Activated naive CD8-positive, alpha-beta T cell treated with anti-CD3 and anti-CD28 coated beads, Interleukin-2, amount 10 ng/mL, durations not matched to agents 7 days and 5 days (primary cell): Measurements from ENCODE around the gene MEF2C. TPM values are rescaled to one million over a fixed set of nuclear protein-coding genes. Genes with fewer than 3 reads are reported as not detected.

ENCODE experiments used
- ATAC-seq: fragments of 150-1000 bp; cut with Tn5 transposase; one replicate; pipeline ENCODE4 v1.10.0; 2021; ENCODE audit warnings: low read depth, moderate library complexity
- POLR2A ChIA-PET: fragments of 350-600 bp; sonication (Branson Sonifier 250); formaldehyde crosslinking; loops from one replicate; lab custom pipeline; 2021; ENCODE audit warnings: antibody characterized with exemption; lab: Charles Lee
- DNase-seq: peaks from one replicate; pipeline ENCODE4 v3.0.0; 2021
- H3K27ac Mint-ChIP-seq: one replicate; pipeline ENCODE4 v1.8.0; 2022; ENCODE audit warnings: mild to moderate bottlenecking, mixed read lengths
- H3K27me3 Mint-ChIP-seq: one replicate; pipeline ENCODE4 v1.8.0; 2022; ENCODE audit warnings: mild to moderate bottlenecking, moderate library complexity, mixed read lengths
- H3K36me3 Mint-ChIP-seq: one replicate; pipeline ENCODE4 v1.8.0; 2021; ENCODE audit warnings: mild to moderate bottlenecking, mixed read lengths
- H3K4me1 Mint-ChIP-seq: one replicate; pipeline ENCODE4 v1.8.0; 2021; ENCODE audit warnings: mixed read lengths
- H3K4me3 Mint-ChIP-seq: one replicate; pipeline ENCODE4 v1.8.0; 2022; ENCODE audit warnings: mild to moderate bottlenecking, moderate library complexity, mixed read lengths
- H3K9me3 Mint-ChIP-seq: one replicate; pipeline ENCODE4 v1.8.0; 2021; ENCODE audit warnings: mixed read lengths
- total RNA-seq, 2 experiments: library from RNA; stranded (reverse); gene quantifications; one replicate each; pipeline ENCODE4 v1.2.3, GENCODE V29; 2021

Gene MEF2C
- total RNA-seq, 2 experiments from 2014 or later, result 0.60 to 0.86 TPM

DNA sequence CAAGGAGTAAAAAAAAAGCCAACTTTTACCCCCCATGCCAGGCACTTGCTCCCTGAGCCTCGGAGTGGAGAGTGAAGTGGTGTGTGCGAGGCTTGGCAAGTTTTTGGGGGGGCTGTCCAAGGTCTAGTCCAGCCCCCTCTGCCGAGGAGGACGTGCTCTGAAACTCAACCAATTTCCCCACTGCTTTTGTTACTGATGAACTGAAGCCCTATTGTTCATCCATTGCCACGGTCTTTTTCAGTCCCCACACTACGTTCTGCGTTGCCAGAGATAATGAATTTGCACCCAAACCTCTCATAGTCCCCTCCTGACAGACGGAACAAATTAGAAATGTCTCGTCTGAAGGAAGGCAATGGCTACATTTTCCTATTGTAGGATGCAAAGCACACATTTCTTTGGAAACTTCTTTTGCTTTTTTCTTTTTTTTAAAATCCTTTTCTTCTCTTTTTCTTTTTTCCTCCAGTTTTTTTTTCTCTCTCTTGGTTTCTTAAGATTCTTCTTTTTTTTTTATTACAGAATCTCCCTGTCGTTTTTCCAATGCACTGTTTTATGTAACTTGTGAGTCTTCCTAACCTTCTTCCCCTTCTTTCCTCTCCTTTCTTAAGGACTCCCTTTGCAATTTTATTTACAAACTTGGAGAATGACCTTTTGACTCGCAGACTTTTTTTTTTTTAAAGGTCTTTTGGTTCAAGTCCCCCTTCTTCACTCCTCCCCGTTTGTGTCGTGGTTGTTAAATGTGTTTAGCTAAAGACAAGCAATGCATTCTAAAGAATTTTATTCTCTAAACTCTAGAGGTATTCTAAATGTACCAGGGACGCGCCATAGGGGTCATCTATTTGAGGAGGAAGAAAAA lies 209.5 kb downstream of the MEF2C start:
- POLR2A ChIA-PET, result no interaction called here
- ATAC-seq, result no peak

DNA sequence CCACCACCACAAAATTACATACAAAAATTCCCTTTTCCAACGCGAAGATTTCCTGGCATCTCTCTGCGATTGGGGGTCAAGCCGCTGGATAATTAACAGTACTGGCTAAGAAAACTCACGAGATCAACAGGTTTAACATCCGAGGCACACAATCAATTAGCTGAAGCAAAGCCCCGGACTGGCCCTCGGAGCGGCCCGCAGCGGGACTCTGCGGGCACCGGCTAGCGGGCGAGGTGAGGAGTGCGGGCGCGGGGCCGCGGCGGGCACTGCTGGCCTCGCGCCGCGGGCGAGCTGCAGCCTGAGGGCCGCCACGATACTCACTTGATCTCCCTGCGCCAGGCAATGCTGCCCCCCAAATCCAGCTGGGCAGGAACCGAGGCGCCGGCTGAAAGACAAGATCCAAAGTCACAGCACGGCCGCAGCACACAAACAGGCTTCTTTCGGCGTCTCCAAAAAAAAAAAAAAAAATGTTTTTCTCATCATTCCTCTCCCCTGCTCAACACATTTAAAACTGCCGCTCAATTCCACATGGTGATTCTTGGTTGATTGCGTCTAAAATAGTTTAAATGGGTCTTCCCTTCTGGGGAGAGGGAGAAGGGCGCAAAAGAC lies 210.2 kb downstream of the MEF2C start:
- peaks cover 2% of the 10 kb centered on the region for H3K9me3 Mint-ChIP-seq

More for the DNA sequence above, 209.5 kb downstream of the MEF2C start:
- H3K4me1 Mint-ChIP-seq, result peaks cover 29% of the 10 kb centered on the region
- H3K36me3 Mint-ChIP-seq, result peaks cover 3% of the 10 kb centered on the region
- H3K4me3 Mint-ChIP-seq, result peak overlapping the region; percentile 76
- DNase-seq, result no peak
- peaks cover 90% of the 10 kb centered on the region for H3K27me3 Mint-ChIP-seq
- H3K27ac Mint-ChIP-seq, result peak overlapping the region; percentile 71
- H3K9me3 Mint-ChIP-seq, result peaks cover 2% of the 10 kb centered on the region

GRCh38 chr5:88671505-88672499 lies 211.2 kb downstream of the MEF2C start:
- H3K9me3 Mint-ChIP-seq, result peaks cover 2% of the 10 kb centered on the region
- peaks cover 41% of the 10 kb centered on the region for H3K4me1 Mint-ChIP-seq
- ATAC-seq, result no peak
- peaks cover 3% of the 10 kb centered on the region for H3K36me3 Mint-ChIP-seq
- POLR2A ChIA-PET, result no interaction called here
- no peak overlapping the region for H3K4me3 Mint-ChIP-seq
- DNase-seq, result no peak
- H3K27ac Mint-ChIP-seq, result no peak overlapping the region
- peaks cover 91% of the 10 kb centered on the region for H3K27me3 Mint-ChIP-seq

More for the DNA sequence above, 210.2 kb downstream of the MEF2C start:
- H3K36me3 Mint-ChIP-seq, result peaks cover 3% of the 10 kb centered on the region
- no peak overlapping the region for H3K4me3 Mint-ChIP-seq
- POLR2A ChIA-PET, result interaction anchor here (0.7 kb wide), 1 partner anchor 15 kb away, joined by 4 read pairs; no protein-coding TSS in a partner anchor
- ATAC-seq (no peak), DNase-seq (no peak)
- H3K27me3 Mint-ChIP-seq, result peaks cover 90% of the 10 kb centered on the region
- H3K4me1 Mint-ChIP-seq, result peaks cover 32% of the 10 kb centered on the region
- H3K27ac Mint-ChIP-seq, result no peak overlapping the region

GRCh38 chr5:88671106-88671504 lies 211.9 kb downstream of the MEF2C start:
- Mint-ChIP-seq H3K36me3 (peaks cover 3% of the 10 kb centered on the region), H3K9me3 (peaks cover 2% of the 10 kb centered on the region), H3K27ac (no peak overlapping the region), H3K4me1 (peaks cover 43% of the 10 kb centered on the region), H3K27me3 (peaks cover 93% of the 10 kb centered on the region), H3K4me3 (no peak overlapping the region)
- ATAC-seq, result no peak
- DNase-seq, result no peak
- POLR2A ChIA-PET, result no interaction called here

DNA sequence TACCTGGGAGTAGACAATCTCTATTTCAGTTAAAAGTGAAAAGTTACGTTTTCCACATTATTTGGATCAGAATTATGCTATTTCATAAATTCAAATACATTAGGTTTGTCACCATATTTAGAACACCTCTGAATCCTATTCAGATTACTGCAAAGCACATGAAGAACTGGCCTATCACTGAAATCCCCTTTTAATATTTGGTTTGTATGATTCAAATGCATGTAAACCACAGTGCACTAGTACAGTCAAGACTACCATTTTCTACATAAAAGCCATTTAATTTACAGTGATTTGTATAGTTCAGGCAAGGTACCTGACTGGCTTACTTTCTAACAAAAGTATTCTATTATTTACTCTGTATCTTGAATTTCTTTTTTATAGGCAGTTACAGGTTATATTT lies 212.5 kb downstream of the MEF2C start:
- DNase-seq (no peak), ATAC-seq (no peak)
- Mint-ChIP-seq H3K27ac (no peak overlapping the region), H3K36me3 (peaks cover 3% of the 10 kb centered on the region), H3K27me3 (peaks cover 96% of the 10 kb centered on the region), H3K4me3 (no peak overlapping the region), H3K9me3 (peaks cover 2% of the 10 kb centered on the region), H3K4me1 (peaks cover 45% of the 10 kb centered on the region)
- POLR2A ChIA-PET, result no interaction called here

- H3K27me3 Mint-ChIP-seq, result peaks cover 96% of the 10 kb centered on the region
- H3K4me3 Mint-ChIP-seq, result no peak overlapping the region
- POLR2A ChIA-PET, result no interaction called here
- no peak for DNase-seq
- ATAC-seq, result no peak
- H3K9me3 Mint-ChIP-seq, result peaks cover 2% of the 10 kb centered on the region
- H3K4me1 Mint-ChIP-seq, result peaks cover 40% of the 10 kb centered on the region
- H3K27ac Mint-ChIP-seq, result no peak overlapping the region
- H3K36me3 Mint-ChIP-seq, result peaks cover 3% of the 10 kb centered on the region
Observed at GRCh38 chr5:88669371-88670050, 213.5 kb downstream of the MEF2C start.

- peaks cover 2% of the 10 kb centered on the region for H3K9me3 Mint-ChIP-seq
- DNase-seq, result no peak
- no peak overlapping the region for H3K27ac Mint-ChIP-seq
- H3K4me3 Mint-ChIP-seq, result peak overlapping the region; percentile 85
- peaks cover 95% of the 10 kb centered on the region for H3K27me3 Mint-ChIP-seq
- H3K36me3 Mint-ChIP-seq, result no peaks in the 10 kb centered on the region
- POLR2A ChIA-PET, result no interaction called here
- peaks cover 32% of the 10 kb centered on the region for H3K4me1 Mint-ChIP-seq
- no peak for ATAC-seq
Observed at GRCh38 chr5:88667496-88668201, 215.3 kb downstream of the MEF2C start.
